GM19328 (cell line): ENCODE data around the gene MUTYH.

ENCODE experiments used
- ATAC-seq: cut with Tn5 transposase; IDR thresholded peaks from one replicate; pipeline ENCODE4 v1.9.1; 2021; ENCODE audit warnings: mild to moderate bottlenecking, moderate library complexity; ENCODE audit not compliant: unreplicated experiment

Gene MUTYH

DNA sequence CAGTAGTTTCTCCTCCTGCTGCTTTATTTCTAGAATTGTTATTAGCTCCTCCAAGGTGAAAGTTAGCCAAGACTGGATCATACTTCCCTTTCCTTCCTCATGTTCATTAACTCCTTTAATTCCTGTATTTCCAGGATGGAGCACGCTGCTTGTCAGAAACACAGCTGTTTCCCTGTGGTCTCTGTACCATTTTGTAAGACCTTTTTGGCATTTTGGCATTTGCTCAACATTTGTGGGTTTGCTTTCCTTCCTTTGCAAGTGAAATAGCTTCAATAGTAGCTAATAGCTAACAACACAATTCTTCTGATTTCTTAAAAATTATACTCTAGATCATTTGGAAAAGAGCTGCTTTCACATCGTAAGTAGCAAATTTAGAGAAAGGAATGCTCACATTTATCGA, 57.9 kb downstream of the MUTYH start:
- ATAC-seq: no peak
